ENCODE results near the gene SNX11. TPM values are rescaled to one million over a fixed set of nuclear protein-coding genes. Genes with fewer than 3 reads are reported as not detected.
"Not testable (repeated sequence)": the region's sequence is repeated elsewhere in the genome, so short reads cannot be mapped to it uniquely, and the experiment has no call there.

Gene SNX11
- total RNA-seq = 12.5 TPM

GRCh38 chr17:48107137-48108055 lies at the start of gene SNX11:
Gene SNX11 (plus strand): TSS chr17:48107766. CDS start chr17:48112044, 4,278 bp downstream.
- Histone ChIP-seq H3K4me1 (ENCODE audit: insufficient read depth, low read length) (peaks cover 83% of the 10 kb centered on the region), H3K4me3 (ENCODE audit: low read length) (peak within 1 kb of the TSS; percentile 96), H3K27me3 (ENCODE audit: insufficient read depth, low read length) (no peaks in the 10 kb centered on the region), H3K9me3 (ENCODE audit: low read depth, low read length) (no peaks in the 10 kb centered on the region)

GRCh38 chr17:48058393-48059124 lies 49.0 kb upstream of the SNX11 start:
- Histone ChIP-seq H3K4me1 (ENCODE audit: insufficient read depth, low read length) (peaks cover 19% of the 10 kb centered on the region), H3K9me3 (ENCODE audit: low read depth, low read length) (no peaks in the 10 kb centered on the region), H3K4me3 (ENCODE audit: low read length) (no peak overlapping the region), H3K27me3 (ENCODE audit: insufficient read depth, low read length) (no peaks in the 10 kb centered on the region)

GRCh38 chr17:48059125-48059668 lies 48.4 kb upstream of the SNX11 start:
- Histone ChIP-seq H3K4me3 (ENCODE audit: low read length) (no peak overlapping the region), H3K9me3 (ENCODE audit: low read depth, low read length) (no peaks in the 10 kb centered on the region), H3K4me1 (ENCODE audit: insufficient read depth, low read length) (peaks cover 13% of the 10 kb centered on the region), H3K27me3 (ENCODE audit: insufficient read depth, low read length) (no peaks in the 10 kb centered on the region)

- no peaks in the 10 kb centered on the region for H3K9me3 ChIP-seq (ENCODE audit: low read depth, low read length)
- no peak overlapping the region for H3K4me3 ChIP-seq (ENCODE audit: low read length)
- peaks cover 8% of the 10 kb centered on the region for H3K4me1 ChIP-seq (ENCODE audit: insufficient read depth, low read length)
- no peaks in the 10 kb centered on the region for H3K27me3 ChIP-seq (ENCODE audit: insufficient read depth, low read length)
Measured at GRCh38 chr17:48060249-48060648, 47.3 kb upstream of the SNX11 start.

- H3K4me1 ChIP-seq (ENCODE audit: insufficient read depth, low read length) = no peaks in the 10 kb centered on the region
- no peak overlapping the region for H3K4me3 ChIP-seq (ENCODE audit: low read length)
- no peaks in the 10 kb centered on the region for H3K27me3 ChIP-seq (ENCODE audit: insufficient read depth, low read length)
- no peaks in the 10 kb centered on the region for H3K9me3 ChIP-seq (ENCODE audit: low read depth, low read length)
Measured at GRCh38 chr17:48062273-48062672, 45.3 kb upstream of the SNX11 start.

GRCh38 chr17:48064638-48065037 lies 42.9 kb upstream of the SNX11 start:
- H3K4me1 ChIP-seq (ENCODE audit: insufficient read depth, low read length) = no peaks in the 10 kb centered on the region
- no peak overlapping the region for H3K4me3 ChIP-seq (ENCODE audit: low read length)
- no peaks in the 10 kb centered on the region for H3K9me3 ChIP-seq (ENCODE audit: low read depth, low read length)
- H3K27me3 ChIP-seq (ENCODE audit: insufficient read depth, low read length) = no peaks in the 10 kb centered on the region

- no peaks in the 10 kb centered on the region for H3K4me1 ChIP-seq (ENCODE audit: insufficient read depth, low read length)
- no peak overlapping the region for H3K4me3 ChIP-seq (ENCODE audit: low read length)
- H3K9me3 ChIP-seq (ENCODE audit: low read depth, low read length) = no peaks in the 10 kb centered on the region
- no peaks in the 10 kb centered on the region for H3K27me3 ChIP-seq (ENCODE audit: insufficient read depth, low read length)
Measured at GRCh38 chr17:48066192-48066591, 41.4 kb upstream of the SNX11 start.

GRCh38 chr17:48066656-48067055 lies 40.9 kb upstream of the SNX11 start:
- no peaks in the 10 kb centered on the region for H3K27me3 ChIP-seq (ENCODE audit: insufficient read depth, low read length)
- no peaks in the 10 kb centered on the region for H3K9me3 ChIP-seq (ENCODE audit: low read depth, low read length)
- no peak overlapping the region for H3K4me3 ChIP-seq (ENCODE audit: low read length)
- H3K4me1 ChIP-seq (ENCODE audit: insufficient read depth, low read length) = no peaks in the 10 kb centered on the region

- no peaks in the 10 kb centered on the region for H3K27me3 ChIP-seq (ENCODE audit: insufficient read depth, low read length)
- H3K4me1 ChIP-seq (ENCODE audit: insufficient read depth, low read length) = no peaks in the 10 kb centered on the region
- no peaks in the 10 kb centered on the region for H3K9me3 ChIP-seq (ENCODE audit: low read depth, low read length)
- H3K4me3 ChIP-seq (ENCODE audit: low read length) = no peak overlapping the region
Measured at GRCh38 chr17:48067245-48067644, 40.3 kb upstream of the SNX11 start.

GRCh38 chr17:48067808-48068207 lies 39.8 kb upstream of the SNX11 start:
- not testable (repeated sequence) for H3K9me3 ChIP-seq (ENCODE audit: low read depth, low read length); H3K4me1 ChIP-seq (ENCODE audit: insufficient read depth, low read length); H3K4me3 ChIP-seq (ENCODE audit: low read length); H3K27me3 ChIP-seq (ENCODE audit: insufficient read depth, low read length)

- Histone ChIP-seq H3K4me1 (ENCODE audit: insufficient read depth, low read length) (no peaks in the 10 kb centered on the region), H3K9me3 (ENCODE audit: low read depth, low read length) (no peaks in the 10 kb centered on the region), H3K4me3 (ENCODE audit: low read length) (no peak overlapping the region), H3K27me3 (ENCODE audit: insufficient read depth, low read length) (no peaks in the 10 kb centered on the region)
Measured at GRCh38 chr17:48068491-48068961, 39.0 kb upstream of the SNX11 start.

GRCh38 chr17:48070195-48070594 lies 37.4 kb upstream of the SNX11 start:
- Histone ChIP-seq H3K27me3 (ENCODE audit: insufficient read depth, low read length) (no peaks in the 10 kb centered on the region), H3K4me1 (ENCODE audit: insufficient read depth, low read length) (no peaks in the 10 kb centered on the region), H3K4me3 (ENCODE audit: low read length) (no peak overlapping the region), H3K9me3 (ENCODE audit: low read depth, low read length) (no peaks in the 10 kb centered on the region)

- Histone ChIP-seq H3K27me3 (ENCODE audit: insufficient read depth, low read length) (no peaks in the 10 kb centered on the region), H3K4me3 (ENCODE audit: low read length) (no peak overlapping the region), H3K9me3 (ENCODE audit: low read depth, low read length) (no peaks in the 10 kb centered on the region), H3K4me1 (ENCODE audit: insufficient read depth, low read length) (no peaks in the 10 kb centered on the region)
Measured at GRCh38 chr17:48071654-48072053, 35.9 kb upstream of the SNX11 start.

GRCh38 chr17:48072811-48073210 lies 34.8 kb upstream of the SNX11 start:
- not testable (repeated sequence) for H3K4me3 ChIP-seq (ENCODE audit: low read length); H3K9me3 ChIP-seq (ENCODE audit: low read depth, low read length); H3K4me1 ChIP-seq (ENCODE audit: insufficient read depth, low read length); H3K27me3 ChIP-seq (ENCODE audit: insufficient read depth, low read length)

GRCh38 chr17:48073566-48074094 lies 33.9 kb upstream of the SNX11 start:
- not testable (repeated sequence) for H3K27me3 ChIP-seq (ENCODE audit: insufficient read depth, low read length); H3K4me1 ChIP-seq (ENCODE audit: insufficient read depth, low read length); H3K9me3 ChIP-seq (ENCODE audit: low read depth, low read length); H3K4me3 ChIP-seq (ENCODE audit: low read length)

Measured in mononuclear cell (primary cell).